ENCODE data around the gene STIM1.
A peak's percentile ranks its signal among the peaks of the same experiment; 100 is the strongest.

Gene STIM1

GRCh38 chr11:3836903-3837302 is 18.6 kb upstream of the STIM1 start:
- Mint-ChIP-seq H3K27me3 (ENCODE audit: low read depth) (no peaks in the 10 kb centered on the region), H3K4me3 (peak overlapping the region; percentile 89), H3K9me3 (no peaks in the 10 kb centered on the region), H3K4me1 (ENCODE audit: low read depth) (peaks cover 69% of the 10 kb centered on the region), H3K36me3 (ENCODE audit: low read depth) (peaks cover 44% of the 10 kb centered on the region), H3K27ac (peak overlapping the region; percentile 80)

GRCh38 chr11:3837793-3838192 is 17.7 kb upstream of the STIM1 start:
- peaks cover 64% of the 10 kb centered on the region for H3K4me1 Mint-ChIP-seq (ENCODE audit: low read depth)
- peak overlapping the region; percentile 89 for H3K4me3 Mint-ChIP-seq
- peaks cover 42% of the 10 kb centered on the region for H3K36me3 Mint-ChIP-seq (ENCODE audit: low read depth)
- H3K9me3 Mint-ChIP-seq, result no peaks in the 10 kb centered on the region
- H3K27ac Mint-ChIP-seq, result peak overlapping the region; percentile 89
- H3K27me3 Mint-ChIP-seq (ENCODE audit: low read depth), result no peaks in the 10 kb centered on the region

- Mint-ChIP-seq H3K27me3 (ENCODE audit: low read depth) (no peaks in the 10 kb centered on the region), H3K4me1 (ENCODE audit: low read depth) (peaks cover 57% of the 10 kb centered on the region), H3K36me3 (ENCODE audit: low read depth) (peaks cover 38% of the 10 kb centered on the region), H3K27ac (peak overlapping the region; percentile 89), H3K4me3 (peak overlapping the region; percentile 89), H3K9me3 (no peaks in the 10 kb centered on the region)
These were observed 17.0 kb upstream of the STIM1 start for GRCh38 chr11:3838504-3838903.

- peak overlapping the region; percentile 89 for H3K4me3 Mint-ChIP-seq
- peaks cover 26% of the 10 kb centered on the region for H3K36me3 Mint-ChIP-seq (ENCODE audit: low read depth)
- no peaks in the 10 kb centered on the region for H3K27me3 Mint-ChIP-seq (ENCODE audit: low read depth)
- no peaks in the 10 kb centered on the region for H3K9me3 Mint-ChIP-seq
- peak overlapping the region; percentile 89 for H3K27ac Mint-ChIP-seq
- peaks cover 52% of the 10 kb centered on the region for H3K4me1 Mint-ChIP-seq (ENCODE audit: low read depth)
These were observed 15.2 kb upstream of the STIM1 start for GRCh38 chr11:3840004-3840869.

- Mint-ChIP-seq H3K36me3 (ENCODE audit: low read depth) (peaks cover 21% of the 10 kb centered on the region), H3K27me3 (ENCODE audit: low read depth) (no peaks in the 10 kb centered on the region), H3K9me3 (no peaks in the 10 kb centered on the region), H3K4me1 (ENCODE audit: low read depth) (peaks cover 51% of the 10 kb centered on the region), H3K27ac (peak within 1 kb of the TSS; percentile 96), H3K4me3 (peak within 1 kb of the TSS; percentile 89)
These were observed 14.5 kb upstream of the STIM1 start, which contains the start of gene RHOG for GRCh38 chr11:3840870-3841425. Gene RHOG (minus strand): TSS chr11:3840959. CDS start chr11:3828138, 12,821 bp downstream.

GRCh38 chr11:3841426-3842350 is 13.8 kb upstream of the STIM1 start:
- Mint-ChIP-seq H3K27me3 (ENCODE audit: low read depth) (no peaks in the 10 kb centered on the region), H3K4me1 (ENCODE audit: low read depth) (peaks cover 51% of the 10 kb centered on the region), H3K36me3 (ENCODE audit: low read depth) (peaks cover 21% of the 10 kb centered on the region), H3K4me3 (peak overlapping the region; percentile 81), H3K27ac (peak overlapping the region; percentile 96), H3K9me3 (no peaks in the 10 kb centered on the region)

- H3K36me3 Mint-ChIP-seq (ENCODE audit: low read depth), result peaks cover 15% of the 10 kb centered on the region
- no peaks in the 10 kb centered on the region for H3K27me3 Mint-ChIP-seq (ENCODE audit: low read depth)
- peaks cover 37% of the 10 kb centered on the region for H3K4me1 Mint-ChIP-seq (ENCODE audit: low read depth)
- no peaks in the 10 kb centered on the region for H3K9me3 Mint-ChIP-seq
- H3K27ac Mint-ChIP-seq, result peak overlapping the region; percentile 49
- H3K4me3 Mint-ChIP-seq, result no peak overlapping the region
These were observed 12.1 kb upstream of the STIM1 start for GRCh38 chr11:3843326-3843725.

- peaks cover 3% of the 10 kb centered on the region for H3K27me3 Mint-ChIP-seq (ENCODE audit: low read depth)
- no peak overlapping the region for H3K27ac Mint-ChIP-seq
- H3K9me3 Mint-ChIP-seq, result no peaks in the 10 kb centered on the region
- peaks cover 31% of the 10 kb centered on the region for H3K4me1 Mint-ChIP-seq (ENCODE audit: low read depth)
- no peaks in the 10 kb centered on the region for H3K36me3 Mint-ChIP-seq (ENCODE audit: low read depth)
- no peak overlapping the region for H3K4me3 Mint-ChIP-seq
These were observed 10.2 kb upstream of the STIM1 start for GRCh38 chr11:3845246-3845645.

GRCh38 chr11:3845670-3846069 is 9.8 kb upstream of the STIM1 start:
- Mint-ChIP-seq H3K36me3 (ENCODE audit: low read depth) (no peaks in the 10 kb centered on the region), H3K4me3 (no peak overlapping the region), H3K4me1 (ENCODE audit: low read depth) (peaks cover 31% of the 10 kb centered on the region), H3K9me3 (no peaks in the 10 kb centered on the region), H3K27me3 (ENCODE audit: low read depth) (peaks cover 3% of the 10 kb centered on the region), H3K27ac (no peak overlapping the region)

GRCh38 chr11:3849297-3849874 is 6.1 kb upstream of the STIM1 start:
- H3K27ac Mint-ChIP-seq, result no peak overlapping the region
- peaks cover 42% of the 10 kb centered on the region for H3K4me1 Mint-ChIP-seq (ENCODE audit: low read depth)
- no peaks in the 10 kb centered on the region for H3K36me3 Mint-ChIP-seq (ENCODE audit: low read depth)
- peaks cover 3% of the 10 kb centered on the region for H3K27me3 Mint-ChIP-seq (ENCODE audit: low read depth)
- no peak overlapping the region for H3K4me3 Mint-ChIP-seq
- no peaks in the 10 kb centered on the region for H3K9me3 Mint-ChIP-seq

- Mint-ChIP-seq H3K4me1 (ENCODE audit: low read depth) (peaks cover 52% of the 10 kb centered on the region), H3K27ac (peak overlapping the region; percentile 97), H3K27me3 (ENCODE audit: low read depth) (peaks cover 3% of the 10 kb centered on the region), H3K4me3 (peak overlapping the region; percentile 86), H3K36me3 (ENCODE audit: low read depth) (peaks cover 3% of the 10 kb centered on the region), H3K9me3 (no peaks in the 10 kb centered on the region)
These were observed 2.0 kb upstream of the STIM1 start for GRCh38 chr11:3853545-3853842.

- Mint-ChIP-seq H3K4me3 (peak overlapping the region; percentile 86), H3K4me1 (ENCODE audit: low read depth) (peaks cover 53% of the 10 kb centered on the region), H3K27me3 (ENCODE audit: low read depth) (peaks cover 1% of the 10 kb centered on the region), H3K9me3 (no peaks in the 10 kb centered on the region), H3K27ac (peak overlapping the region; percentile 97), H3K36me3 (ENCODE audit: low read depth) (peaks cover 3% of the 10 kb centered on the region)
These were observed 1.4 kb upstream of the STIM1 start for GRCh38 chr11:3853899-3854659.

- peak overlapping the region; percentile 97 for H3K27ac Mint-ChIP-seq
- no peaks in the 10 kb centered on the region for H3K9me3 Mint-ChIP-seq
- H3K4me1 Mint-ChIP-seq (ENCODE audit: low read depth), result peaks cover 53% of the 10 kb centered on the region
- H3K4me3 Mint-ChIP-seq, result peak overlapping the region; percentile 86
- no peaks in the 10 kb centered on the region for H3K27me3 Mint-ChIP-seq (ENCODE audit: low read depth)
- peaks cover 3% of the 10 kb centered on the region for H3K36me3 Mint-ChIP-seq (ENCODE audit: low read depth)
These were observed 846 bp upstream of the STIM1 start for GRCh38 chr11:3854660-3854976.
